IMR-90 (cell line): Measurements from ENCODE around the gene ZSCAN25.

ENCODE experiments used
- BHLHE40 ChIP-seq: fragments of 150-350 bp; IDR thresholded peaks from 2 replicates; pipeline ENCODE4 v1.6.1; 2016; ENCODE audit warnings: mild to moderate bottlenecking, low read depth, low read length
- CEBPB ChIP-seq: IDR thresholded peaks from 2 replicates; pipeline ENCODE4 v1.6.1; 2012; ENCODE audit warnings: low read depth, low read length, improper control_type of control experiment
- ELK1 ChIP-seq: fragments of 150-350 bp; IDR thresholded peaks from 2 replicates; pipeline ENCODE4 v1.6.1; 2016; ENCODE audit warnings: low read depth, mild to moderate bottlenecking, low read length, moderate library complexity, borderline replicate concordance
- FOS ChIP-seq: fragments of 150-350 bp; IDR thresholded peaks from 2 replicates; pipeline ENCODE4 v1.6.1; 2016; ENCODE audit warnings: low read depth, low read length
- MAZ ChIP-seq: IDR thresholded peaks from 2 replicates; pipeline ENCODE4 v1.6.1; 2012; ENCODE audit warnings: low read depth, mild to moderate bottlenecking, low read length, improper control_type of control experiment, moderate library complexity, borderline replicate concordance
- MXI1 ChIP-seq: IDR thresholded peaks from 2 replicates; pipeline ENCODE4 v1.6.1; 2012; ENCODE audit warnings: low read depth, mild to moderate bottlenecking, low read length, moderate library complexity, borderline replicate concordance
- POLR2A ChIP-seq: IDR thresholded peaks from 2 replicates; pipeline ENCODE4 v1.6.1; 2012; ENCODE audit warnings: mild to moderate bottlenecking, low read depth, low read length
- RAD21 ChIP-seq: IDR thresholded peaks from 2 replicates; pipeline ENCODE4 v1.6.1; 2012; ENCODE audit warnings: low read length, improper control_type of control experiment
- RCOR1 ChIP-seq: IDR thresholded peaks from 2 replicates; pipeline ENCODE4 v1.6.1; 2012; ENCODE audit warnings: mild to moderate bottlenecking, low read length, improper control_type of control experiment; ENCODE audit not compliant: insufficient replicate concordance
- RFX5 ChIP-seq: IDR thresholded peaks from 2 replicates; pipeline ENCODE4 v1.8.0; 2012; ENCODE audit warnings: low read depth, mild to moderate bottlenecking, low read length, moderate library complexity
- TF ChIP-seq, protein P1 (sequence below): conservative IDR thresholded peaks from 2 replicates; pipeline ENCODE4 v1.5.1; 2012; ENCODE audit warnings: mild to moderate bottlenecking, low read depth, low read length, improper control_type of control experiment
- TF ChIP-seq, protein P2 (sequence below): fragments of 150-350 bp; IDR thresholded peaks from 2 replicates; pipeline ENCODE4 v1.6.1; 2017; ENCODE audit warnings: mild to moderate bottlenecking, antibody characterized with exemption, low read length, low read depth

DNA sequence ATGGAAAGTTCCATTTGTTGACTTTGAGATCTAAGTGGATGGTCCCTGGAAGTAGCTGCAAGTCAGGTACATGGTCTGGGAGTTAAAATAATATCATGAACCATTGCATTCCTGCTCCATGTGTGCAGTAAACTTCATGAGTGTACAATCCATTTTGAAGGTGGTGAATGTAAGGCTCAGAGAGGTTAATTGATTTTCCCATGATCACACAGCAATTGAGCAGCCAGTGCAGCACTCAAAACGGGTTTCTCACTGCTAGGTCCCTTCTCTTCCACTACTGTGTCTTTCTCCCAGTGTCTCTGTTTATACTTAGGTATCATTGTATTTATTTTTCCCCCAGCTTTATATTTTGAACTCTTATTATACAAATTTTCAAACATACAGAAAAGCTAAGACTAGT lies 9.9 kb downstream of the ZSCAN25 start:
- TF ChIP-seq POLR2A (no peak), RFX5 (no peak), MAZ (no peak), RAD21 (no peak), MXI1 (no peak), ELK1 (no peak), CEBPB (no peak), FOS (no peak), RCOR1 (no peak), BHLHE40 (no peak)
- TF ChIP-seq, protein P1, sequence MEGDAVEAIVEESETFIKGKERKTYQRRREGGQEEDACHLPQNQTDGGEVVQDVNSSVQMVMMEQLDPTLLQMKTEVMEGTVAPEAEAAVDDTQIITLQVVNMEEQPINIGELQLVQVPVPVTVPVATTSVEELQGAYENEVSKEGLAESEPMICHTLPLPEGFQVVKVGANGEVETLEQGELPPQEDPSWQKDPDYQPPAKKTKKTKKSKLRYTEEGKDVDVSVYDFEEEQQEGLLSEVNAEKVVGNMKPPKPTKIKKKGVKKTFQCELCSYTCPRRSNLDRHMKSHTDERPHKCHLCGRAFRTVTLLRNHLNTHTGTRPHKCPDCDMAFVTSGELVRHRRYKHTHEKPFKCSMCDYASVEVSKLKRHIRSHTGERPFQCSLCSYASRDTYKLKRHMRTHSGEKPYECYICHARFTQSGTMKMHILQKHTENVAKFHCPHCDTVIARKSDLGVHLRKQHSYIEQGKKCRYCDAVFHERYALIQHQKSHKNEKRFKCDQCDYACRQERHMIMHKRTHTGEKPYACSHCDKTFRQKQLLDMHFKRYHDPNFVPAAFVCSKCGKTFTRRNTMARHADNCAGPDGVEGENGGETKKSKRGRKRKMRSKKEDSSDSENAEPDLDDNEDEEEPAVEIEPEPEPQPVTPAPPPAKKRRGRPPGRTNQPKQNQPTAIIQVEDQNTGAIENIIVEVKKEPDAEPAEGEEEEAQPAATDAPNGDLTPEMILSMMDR, result no peak
- TF ChIP-seq, protein P2, sequence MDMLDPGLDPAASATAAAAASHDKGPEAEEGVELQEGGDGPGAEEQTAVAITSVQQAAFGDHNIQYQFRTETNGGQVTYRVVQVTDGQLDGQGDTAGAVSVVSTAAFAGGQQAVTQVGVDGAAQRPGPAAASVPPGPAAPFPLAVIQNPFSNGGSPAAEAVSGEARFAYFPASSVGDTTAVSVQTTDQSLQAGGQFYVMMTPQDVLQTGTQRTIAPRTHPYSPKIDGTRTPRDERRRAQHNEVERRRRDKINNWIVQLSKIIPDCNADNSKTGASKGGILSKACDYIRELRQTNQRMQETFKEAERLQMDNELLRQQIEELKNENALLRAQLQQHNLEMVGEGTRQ, result no peak
